IPS-18a (cell line): Measurements from ENCODE around the gene TINAGL1.

Source experiments
- H3K27ac ChIP-seq: one replicate; pipeline ENCODE4 v1.5.1; 2013; ENCODE audit warnings: low read length
- H3K27me3 ChIP-seq: one replicate; pipeline ENCODE4 v1.6.1; 2013; ENCODE audit warnings: mild to moderate bottlenecking, low read length; ENCODE audit not compliant: control insufficient read depth, insufficient read depth
- H3K36me3 ChIP-seq: one replicate; pipeline ENCODE4 v1.6.1; 2013; ENCODE audit warnings: low read depth, low read length; ENCODE audit not compliant: control insufficient read depth
- H3K4me1 ChIP-seq: one replicate; pipeline ENCODE4 v1.6.1; 2013; ENCODE audit warnings: low read depth, low read length; ENCODE audit not compliant: control insufficient read depth
- H3K4me3 ChIP-seq: one replicate; pipeline ENCODE4 v1.5.1; 2013; ENCODE audit warnings: low read length
- H3K9ac ChIP-seq: one replicate; pipeline ENCODE4 v1.6.1; 2013; ENCODE audit warnings: mild to moderate bottlenecking, low read length, moderate library complexity
- H3K9me3 ChIP-seq: one replicate; pipeline ENCODE4 v1.6.1; 2013; ENCODE audit warnings: low read depth, low read length; ENCODE audit not compliant: control insufficient read depth

The TINAGL1 gene

GRCh38 chr1:31602081-31602480 lies 25.8 kb downstream of the TINAGL1 start:
- H3K9ac ChIP-seq, result no peak overlapping the region
- H3K9me3 ChIP-seq, result no peaks in the 10 kb centered on the region
- H3K4me3 ChIP-seq, result no peak overlapping the region
- no peaks in the 10 kb centered on the region for H3K4me1 ChIP-seq
- no peaks in the 10 kb centered on the region for H3K27me3 ChIP-seq
- H3K36me3 ChIP-seq, result no peaks in the 10 kb centered on the region
- no peak overlapping the region for H3K27ac ChIP-seq

DNA sequence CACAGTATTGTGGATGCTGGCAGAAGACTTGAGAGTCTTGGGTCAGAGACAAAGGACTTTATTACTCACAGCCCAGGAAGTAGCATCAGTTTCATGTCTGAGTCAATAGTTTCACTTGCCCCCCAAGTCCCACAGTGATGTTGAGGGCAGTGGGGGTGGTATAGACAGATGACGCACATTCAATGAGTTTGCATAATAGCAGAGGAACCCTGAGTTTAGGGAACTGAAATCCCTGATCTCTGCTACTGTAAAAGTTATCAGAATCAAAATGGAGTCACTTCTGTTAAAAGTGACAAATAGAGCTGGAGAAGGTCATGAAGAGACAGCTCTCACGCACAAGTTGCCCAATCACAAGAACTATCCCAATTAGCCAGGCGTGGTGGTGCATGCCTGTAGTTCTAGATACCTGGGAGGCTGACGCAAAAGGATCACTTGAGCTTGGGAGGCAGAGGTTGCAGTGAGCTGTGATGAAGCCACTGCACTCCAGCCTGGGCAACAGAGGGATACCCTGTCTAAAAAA lies 29.7 kb downstream of the TINAGL1 start:
- H3K9me3 ChIP-seq, result no peaks in the 10 kb centered on the region
- H3K27me3 ChIP-seq, result no peaks in the 10 kb centered on the region
- no peaks in the 10 kb centered on the region for H3K4me1 ChIP-seq
- no peak overlapping the region for H3K9ac ChIP-seq
- no peak overlapping the region for H3K27ac ChIP-seq
- no peaks in the 10 kb centered on the region for H3K36me3 ChIP-seq
- H3K4me3 ChIP-seq, result no peak overlapping the region

- Histone ChIP-seq H3K27ac (no peak overlapping the region), H3K4me3 (no peak overlapping the region), H3K36me3 (no peaks in the 10 kb centered on the region), H3K9me3 (no peaks in the 10 kb centered on the region), H3K9ac (no peak overlapping the region), H3K4me1 (no peaks in the 10 kb centered on the region), H3K27me3 (no peaks in the 10 kb centered on the region)
These were observed 31.0 kb downstream of the TINAGL1 start for GRCh38 chr1:31607360-31607759.

DNA sequence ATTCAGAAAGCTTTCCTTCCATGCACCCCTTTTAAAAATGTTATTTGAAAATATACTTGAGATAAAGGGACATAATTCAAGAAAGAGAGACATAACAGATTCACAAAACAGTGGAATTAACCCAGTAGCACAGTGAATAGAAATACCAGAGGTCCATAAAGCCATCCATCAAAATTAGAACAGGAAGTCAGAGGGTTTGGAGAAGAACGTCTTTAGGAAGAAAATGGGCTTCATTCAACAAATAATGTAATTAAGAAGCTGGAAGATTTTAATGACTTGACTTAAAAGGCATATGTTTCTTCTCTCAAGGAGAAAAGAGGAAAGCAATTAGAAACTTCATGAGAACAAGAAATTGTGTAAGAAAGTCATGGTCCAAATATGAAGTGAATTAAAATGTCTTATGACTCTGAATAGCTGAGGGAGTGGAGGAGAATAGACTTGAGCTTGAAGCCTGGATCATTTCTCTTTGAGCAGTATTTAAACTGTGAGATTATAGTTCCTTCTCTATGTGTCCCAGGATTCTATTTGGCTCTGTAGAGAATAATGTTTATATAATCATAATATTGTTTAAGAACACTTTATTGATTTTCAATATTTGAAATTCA lies 33.3 kb downstream of the TINAGL1 start:
- no peaks in the 10 kb centered on the region for H3K27me3 ChIP-seq
- H3K9me3 ChIP-seq, result no peaks in the 10 kb centered on the region
- H3K4me1 ChIP-seq, result no peaks in the 10 kb centered on the region
- H3K27ac ChIP-seq, result no peak overlapping the region
- H3K9ac ChIP-seq, result no peak overlapping the region
- no peaks in the 10 kb centered on the region for H3K36me3 ChIP-seq
- no peak overlapping the region for H3K4me3 ChIP-seq

DNA sequence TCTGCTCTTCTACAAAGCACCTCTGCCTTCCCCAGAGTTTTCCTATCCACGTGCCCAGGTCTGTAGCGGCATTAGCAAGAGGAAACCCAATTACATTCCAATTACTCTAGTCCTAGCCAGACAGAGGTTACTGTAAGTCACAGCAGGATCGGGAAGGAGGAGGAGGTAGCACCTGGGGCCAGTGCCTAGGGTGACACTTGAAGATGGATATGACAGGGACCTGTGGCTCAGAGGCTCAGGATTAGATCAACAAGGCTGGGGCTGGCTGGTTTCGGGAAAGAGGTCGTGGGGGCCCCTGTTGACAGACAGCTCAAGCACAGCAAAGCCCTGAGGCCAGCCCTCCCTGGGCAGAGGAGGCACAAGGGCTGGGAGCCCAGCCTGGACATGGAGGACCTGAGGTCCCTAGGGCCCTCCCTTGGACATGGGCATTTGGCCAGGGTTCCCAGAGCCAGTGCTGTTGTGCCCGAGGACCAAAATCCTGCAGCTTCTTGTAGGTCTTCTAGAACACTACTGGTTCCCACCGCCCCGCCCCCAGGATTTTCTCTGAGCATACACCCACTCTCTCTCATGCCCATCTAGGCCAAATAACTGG lies 38.2 kb downstream of the TINAGL1 start:
- no peak overlapping the region for H3K27ac ChIP-seq
- H3K27me3 ChIP-seq, result peaks cover 28% of the 10 kb centered on the region
- H3K4me3 ChIP-seq, result no peak overlapping the region
- H3K9me3 ChIP-seq, result no peaks in the 10 kb centered on the region
- no peak overlapping the region for H3K9ac ChIP-seq
- H3K36me3 ChIP-seq, result no peaks in the 10 kb centered on the region
- no peaks in the 10 kb centered on the region for H3K4me1 ChIP-seq

DNA sequence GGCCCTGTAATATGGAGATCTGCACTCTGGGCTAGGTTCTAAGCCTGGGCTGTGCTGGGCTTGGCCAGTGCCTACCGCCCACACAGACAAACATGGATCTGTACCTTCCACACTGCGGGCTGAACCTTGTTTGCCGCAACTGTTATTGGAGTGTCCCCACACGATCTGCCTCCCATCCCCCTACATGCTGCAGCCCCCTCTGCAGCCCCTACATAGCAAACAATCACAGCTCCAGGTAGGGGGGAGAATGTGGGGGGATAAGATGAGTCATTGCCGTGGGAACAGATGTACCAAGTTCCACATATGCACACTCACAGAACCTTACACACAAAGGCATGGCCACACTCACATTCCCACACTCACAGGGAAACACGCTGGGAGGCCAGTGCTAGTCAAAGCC lies 39.1 kb downstream of the TINAGL1 start:
- no peak overlapping the region for H3K9ac ChIP-seq
- H3K36me3 ChIP-seq, result no peaks in the 10 kb centered on the region
- peaks cover 28% of the 10 kb centered on the region for H3K27me3 ChIP-seq
- H3K4me1 ChIP-seq, result no peaks in the 10 kb centered on the region
- no peaks in the 10 kb centered on the region for H3K9me3 ChIP-seq
- H3K27ac ChIP-seq, result no peak overlapping the region
- no peak overlapping the region for H3K4me3 ChIP-seq

DNA sequence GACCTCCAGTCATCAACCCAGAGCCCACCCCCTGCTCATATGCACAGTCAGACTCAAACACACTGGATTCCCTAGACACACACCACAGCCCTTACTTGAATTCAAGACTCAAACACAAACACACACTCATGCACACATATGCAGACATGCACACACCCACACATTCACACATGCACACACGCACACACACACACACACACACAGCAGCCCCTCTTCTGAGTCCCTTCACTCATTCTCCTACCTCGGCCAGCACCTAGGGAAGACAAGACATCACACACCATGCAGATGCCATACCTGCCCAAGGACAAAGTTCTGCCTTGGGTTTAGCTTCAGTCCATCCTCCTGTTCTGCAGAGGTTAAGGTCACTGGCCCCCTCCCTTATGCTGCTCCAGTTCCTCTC lies 39.6 kb downstream of the TINAGL1 start:
- Histone ChIP-seq H3K4me1 (no peaks in the 10 kb centered on the region), H3K27me3 (peaks cover 28% of the 10 kb centered on the region), H3K27ac (no peak overlapping the region), H3K9ac (no peak overlapping the region), H3K9me3 (no peaks in the 10 kb centered on the region), H3K4me3 (no peak overlapping the region), H3K36me3 (no peaks in the 10 kb centered on the region)

DNA sequence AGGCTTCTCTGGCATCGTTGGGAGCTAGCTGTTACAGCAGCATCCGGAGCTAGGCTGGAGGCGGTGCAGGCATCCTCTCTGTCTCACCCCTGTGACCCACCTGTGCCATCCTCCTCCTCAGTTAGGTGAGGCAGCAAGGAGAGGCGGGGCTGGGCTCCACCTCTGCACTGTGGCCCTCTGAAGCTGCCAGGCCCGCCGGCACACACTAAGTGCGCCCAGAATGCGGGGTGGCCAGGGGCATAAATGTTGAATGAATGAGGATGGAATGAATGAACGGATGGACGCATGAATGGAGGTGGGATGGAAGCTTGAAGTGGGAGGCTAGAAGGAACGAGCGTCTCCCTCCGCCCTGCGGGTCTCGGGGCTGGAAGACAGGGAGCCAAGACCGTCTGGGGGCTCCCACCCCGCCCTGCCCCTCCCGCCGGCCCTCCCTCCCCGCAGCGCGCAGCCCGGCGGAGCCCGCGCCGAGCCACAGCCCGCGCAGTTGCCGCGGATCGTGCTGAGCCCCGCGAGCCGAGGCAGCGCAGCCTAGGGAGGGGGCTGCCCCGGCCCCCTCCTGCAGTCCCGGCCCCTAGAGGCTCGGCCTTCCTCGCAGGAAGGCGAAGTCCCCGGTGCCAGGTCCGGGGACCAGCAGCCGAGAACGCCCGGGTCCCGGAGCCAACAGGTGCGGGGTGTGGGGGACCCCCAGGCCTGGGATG lies 41.1 kb downstream of the TINAGL1 start, which contains the start of gene HCRTR1:
TSS of gene HCRTR1 (plus strand) at position 472 of the 698 bp plus-strand sequence. CDS start 1,504 bp downstream, outside the sequence.
- H3K9ac ChIP-seq, result peak within 1 kb of the TSS; percentile 25
- no peaks in the 10 kb centered on the region for H3K36me3 ChIP-seq
- H3K27me3 ChIP-seq, result peaks cover 28% of the 10 kb centered on the region
- H3K4me1 ChIP-seq, result no peaks in the 10 kb centered on the region
- no peaks in the 10 kb centered on the region for H3K9me3 ChIP-seq
- no peak within 1 kb of the TSS for H3K27ac ChIP-seq
- H3K4me3 ChIP-seq, result peak within 1 kb of the TSS; percentile 71

DNA sequence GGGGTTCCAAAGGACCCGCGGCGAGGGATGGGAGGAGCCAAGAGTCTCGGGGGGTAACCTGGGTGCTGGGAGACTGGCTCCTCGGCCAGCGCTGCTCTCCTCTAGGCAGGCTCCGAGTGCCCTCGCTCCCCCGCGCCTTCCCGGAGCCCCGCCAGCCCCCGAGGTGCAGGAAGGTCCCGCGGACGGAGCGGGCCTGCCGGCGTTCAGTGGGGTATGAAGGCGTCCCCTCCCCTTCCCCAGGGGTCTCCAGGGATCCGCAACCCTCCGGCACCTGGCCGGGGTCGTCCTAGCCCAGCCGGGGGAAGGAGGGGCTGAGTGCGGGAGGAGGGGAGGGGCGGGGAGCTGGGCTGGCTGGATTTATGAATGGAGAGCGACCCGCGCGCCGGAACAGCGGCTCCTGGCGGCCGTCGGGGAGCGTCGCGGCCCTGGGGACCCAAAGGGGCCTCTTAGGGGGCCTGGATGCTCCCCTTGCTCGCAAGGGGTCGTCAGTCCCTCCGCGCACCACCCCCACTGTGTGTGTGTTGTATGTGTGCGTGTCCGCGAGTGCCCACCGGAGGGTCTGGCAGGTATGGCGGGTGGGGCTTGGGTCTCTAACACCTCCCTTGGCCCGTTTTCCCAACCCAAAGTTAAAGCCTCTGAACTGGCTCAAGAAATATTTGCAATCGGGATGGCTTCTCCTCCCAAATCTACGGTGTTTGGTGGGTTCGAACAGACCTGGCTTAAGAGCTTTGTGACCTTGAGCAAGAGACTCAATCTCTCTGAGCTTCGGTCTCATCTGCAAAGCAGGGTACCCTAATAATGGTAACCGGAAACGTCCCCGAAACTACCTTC lies 41.8 kb downstream of the TINAGL1 start:
- Histone ChIP-seq H3K9me3 (no peaks in the 10 kb centered on the region), H3K27me3 (peaks cover 28% of the 10 kb centered on the region), H3K9ac (peak overlapping the region; percentile 25), H3K27ac (no peak overlapping the region), H3K4me3 (peak overlapping the region; percentile 71), H3K36me3 (no peaks in the 10 kb centered on the region), H3K4me1 (no peaks in the 10 kb centered on the region)

DNA sequence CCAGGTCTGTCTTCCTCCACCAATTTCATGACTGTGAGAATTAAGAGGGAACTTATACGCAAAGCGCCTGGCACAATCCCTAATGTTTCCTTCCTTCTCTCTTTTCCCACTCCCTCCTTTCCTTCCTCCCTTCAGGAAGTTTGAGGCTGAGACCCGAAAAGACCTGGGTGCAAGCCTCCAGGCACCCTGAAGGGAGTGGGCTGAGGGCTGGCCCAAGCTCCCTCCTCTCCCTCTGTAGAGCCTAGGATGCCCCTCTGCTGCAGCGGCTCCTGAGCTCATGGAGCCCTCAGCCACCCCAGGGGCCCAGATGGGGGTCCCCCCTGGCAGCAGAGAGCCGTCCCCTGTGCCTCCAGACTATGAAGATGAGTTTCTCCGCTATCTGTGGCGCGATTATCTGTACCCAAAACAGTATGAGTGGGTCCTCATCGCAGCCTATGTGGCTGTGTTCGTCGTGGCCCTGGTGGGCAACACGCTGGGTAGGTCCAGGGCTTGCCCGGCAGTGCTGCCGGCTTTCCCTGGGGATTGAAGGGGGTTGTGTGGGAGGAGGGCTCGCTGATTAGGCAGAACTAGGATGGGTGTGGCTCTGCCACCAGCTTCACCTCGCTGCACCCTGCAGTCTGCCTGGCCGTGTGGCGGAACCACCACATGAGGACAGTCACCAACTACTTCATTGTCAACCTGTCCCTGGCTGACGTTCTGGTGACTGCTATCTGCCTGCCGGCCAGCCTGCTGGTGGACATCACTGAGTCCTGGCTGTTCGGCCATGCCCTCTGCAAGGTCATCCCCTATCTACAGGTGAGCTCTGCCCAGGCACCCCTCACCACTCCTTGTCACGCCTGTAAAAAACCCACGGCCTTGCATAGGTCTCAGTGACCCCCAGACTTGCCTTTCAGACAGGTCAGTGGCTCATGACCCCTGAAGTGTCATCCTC lies 42.9 kb downstream of the TINAGL1 start:
- Histone ChIP-seq H3K27me3 (peaks cover 28% of the 10 kb centered on the region), H3K27ac (no peak overlapping the region), H3K9ac (no peak overlapping the region)

More for the DNA sequence above, 42.9 kb downstream of the TINAGL1 start:
- H3K36me3 ChIP-seq, result no peaks in the 10 kb centered on the region
- no peaks in the 10 kb centered on the region for H3K4me1 ChIP-seq
- H3K4me3 ChIP-seq, result no peak overlapping the region
- H3K9me3 ChIP-seq, result no peaks in the 10 kb centered on the region
